Neural progenitor cell (in vitro differentiated cells): ENCODE results near the gene C1GALT1C1L. TPM values are rescaled to one million over a fixed set of nuclear protein-coding genes. Genes with fewer than 3 reads are reported as not detected.

Source experiments
- DNase-seq: peaks from one replicate; pipeline ENCODE4 v3.0.0-alpha.2; 2016; ENCODE audit warnings: low spot score
- H2AFZ ChIP-seq: fragments of 200-600 bp; sonication (generic); replicated peaks from 2 replicates; pipeline ENCODE4 v1.6.1; 2016; ENCODE audit warnings: antibody characterized with exemption
- H3F3A ChIP-seq: fragments of 200-600 bp; sonication (generic); 2 replicates; pipeline ENCODE4 v1.6.1; 2016; ENCODE audit warnings: antibody characterized with exemption, low read depth
- H3K27ac ChIP-seq: fragments of 200-600 bp; sonication (generic); 2 replicates; pipeline ENCODE4 v1.5.1; 2016; ENCODE audit warnings: mild to moderate bottlenecking
- H3K27me3 ChIP-seq: fragments of 200-600 bp; sonication (generic); 2 replicates; pipeline ENCODE4 v1.6.1; 2016; ENCODE audit warnings: mild to moderate bottlenecking, moderate library complexity
- H3K36me3 ChIP-seq: fragments of 200-600 bp; sonication (generic); 2 replicates; pipeline ENCODE4 v1.5.1; 2016
- H3K4me1 ChIP-seq: fragments of 200-600 bp; sonication (generic); 2 replicates; pipeline ENCODE4 v1.6.1; 2016; ENCODE audit warnings: mixed run types
- H3K4me2 ChIP-seq: fragments of 200-600 bp; sonication (generic); 2 replicates; pipeline ENCODE4 v1.6.1; 2016
- H3K4me3 ChIP-seq: fragments of 200-600 bp; sonication (generic); 2 replicates; pipeline ENCODE4 v1.5.1; 2016
- H3K79me2 ChIP-seq: fragments of 200-600 bp; sonication (generic); 2 replicates; pipeline ENCODE4 v1.6.1; 2016; ENCODE audit warnings: low read depth
- H3K9ac ChIP-seq: fragments of 200-600 bp; sonication (generic); 2 replicates; pipeline ENCODE4 v1.6.1; 2016
- H3K9me3 ChIP-seq: fragments of 200-600 bp; sonication (generic); 2 replicates; pipeline ENCODE4 v1.5.1; 2016; ENCODE audit warnings: low read depth
- H4K20me1 ChIP-seq: fragments of 200-600 bp; sonication (generic); 2 replicates; pipeline ENCODE4 v1.6.1; 2016; ENCODE audit warnings: low read depth
- H3K27ac Mint-ChIP-seq: 3 replicates; pipeline ENCODE4 v1.8.0; 2021; ENCODE audit warnings: mixed read lengths
- H3K27me3 Mint-ChIP-seq: 2 replicates; pipeline ENCODE4 v1.8.0; 2022; ENCODE audit warnings: low read depth, mild to moderate bottlenecking, inconsistent platforms, moderate library complexity, mixed read lengths; ENCODE audit not compliant: insufficient read depth
- H3K36me3 Mint-ChIP-seq: 3 replicates; pipeline ENCODE4 v1.8.0; 2021; ENCODE audit warnings: mixed read lengths
- H3K4me1 Mint-ChIP-seq: 3 replicates; pipeline ENCODE4 v1.8.0; 2021; ENCODE audit warnings: mixed read lengths
- H3K4me3 Mint-ChIP-seq: 3 replicates; pipeline ENCODE4 v1.8.0; 2021; ENCODE audit warnings: mild to moderate bottlenecking, moderate library complexity, mixed read lengths
- H3K9me3 Mint-ChIP-seq: 3 replicates; pipeline ENCODE4 v1.8.0; 2020; ENCODE audit warnings: mixed read lengths
- CTCF ChIP-seq: fragments of 200-600 bp; sonication (generic); IDR thresholded peaks from 2 replicates; pipeline ENCODE4 v1.5.1; 2017; ENCODE audit warnings: antibody characterized with exemption, mild to moderate bottlenecking
- EZH2 ChIP-seq: fragments of 200-600 bp; sonication (generic); IDR thresholded peaks from 2 replicates; pipeline ENCODE4 v1.6.1; 2017; ENCODE audit warnings: antibody characterized with exemption, mild to moderate bottlenecking, moderate library complexity
- EZH2phosphoT487 ChIP-seq: fragments of 200-600 bp; sonication (generic); IDR thresholded peaks from 2 replicates; pipeline ENCODE4 v1.6.1; 2017; ENCODE audit warnings: antibody characterized with exemption
- total RNA-seq: library from RNA; depleted of rRNA; stranded (reverse); fragments of >200 nt; gene quantifications from 2 replicates; pipeline ENCODE4 v1.2.3, GENCODE V29; 2015; ENCODE audit warnings: low replicate concordance

Gene C1GALT1C1L
- total RNA-seq, 1 donor from 2014 or later = not detected

- Histone ChIP-seq H3K9ac (no peak overlapping the region), H3K27me3 (no peaks in the 10 kb centered on the region), H3K36me3 (no peaks in the 10 kb centered on the region), H3K27ac (no peak overlapping the region), H3F3A (no peaks in the 10 kb centered on the region), H2AFZ (no peak overlapping the region), H3K79me2 (no peaks in the 10 kb centered on the region), H3K4me1 (no peaks in the 10 kb centered on the region), H3K9me3 (no peaks in the 10 kb centered on the region), H4K20me1 (no peaks in the 10 kb centered on the region), H3K4me2 (no peak overlapping the region), H3K4me3 (no peak overlapping the region)
- no peak for DNase-seq
- Mint-ChIP-seq H3K4me1 (no peaks in the 10 kb centered on the region), H3K36me3 (no peaks in the 10 kb centered on the region), H3K27ac (no peak overlapping the region), H3K9me3 (no peaks in the 10 kb centered on the region), H3K4me3 (no peak overlapping the region), H3K27me3 (peaks cover 2% of the 10 kb centered on the region)
- TF ChIP-seq EZH2phosphoT487 (no peak), CTCF (no peak), EZH2 (no peak)
These were observed 27.1 kb downstream of the C1GALT1C1L start for GRCh38 chr2:43648994-43649701.

- H3K4me3 Mint-ChIP-seq = no peak overlapping the region
- TF ChIP-seq EZH2 = no peak
- TF ChIP-seq EZH2phosphoT487 = no peak
- TF ChIP-seq CTCF = no peak
- H3K27me3 ChIP-seq = peaks cover 2% of the 10 kb centered on the region
- H4K20me1 ChIP-seq = no peaks in the 10 kb centered on the region
- H3K4me1 Mint-ChIP-seq = no peaks in the 10 kb centered on the region
- no peak for DNase-seq
- no peaks in the 10 kb centered on the region for H3K79me2 ChIP-seq
- H3K36me3 ChIP-seq = no peaks in the 10 kb centered on the region
- peaks cover 5% of the 10 kb centered on the region for H3K9me3 ChIP-seq
- H3K9me3 Mint-ChIP-seq = peaks cover 7% of the 10 kb centered on the region
- no peaks in the 10 kb centered on the region for H3K4me1 ChIP-seq
- no peak overlapping the region for H3K9ac ChIP-seq
- H3F3A ChIP-seq = no peaks in the 10 kb centered on the region
- no peak overlapping the region for H3K27ac Mint-ChIP-seq
- no peak overlapping the region for H3K4me2 ChIP-seq
- H3K27ac ChIP-seq = no peak overlapping the region
- no peaks in the 10 kb centered on the region for H3K36me3 Mint-ChIP-seq
- no peak overlapping the region for H3K4me3 ChIP-seq
- no peaks in the 10 kb centered on the region for H3K27me3 Mint-ChIP-seq
- no peak overlapping the region for H2AFZ ChIP-seq
These were observed 32.5 kb downstream of the C1GALT1C1L start for GRCh38 chr2:43643680-43644079.

- Histone ChIP-seq H3K4me3 (no peak overlapping the region), H3K9ac (no peak overlapping the region), H3K36me3 (no peaks in the 10 kb centered on the region), H3K9me3 (peaks cover 5% of the 10 kb centered on the region), H3K4me2 (no peak overlapping the region), H3K27me3 (peaks cover 15% of the 10 kb centered on the region), H3F3A (no peaks in the 10 kb centered on the region), H4K20me1 (no peaks in the 10 kb centered on the region), H2AFZ (no peak overlapping the region), H3K27ac (no peak overlapping the region), H3K4me1 (no peaks in the 10 kb centered on the region), H3K79me2 (no peaks in the 10 kb centered on the region)
- H3K4me1 Mint-ChIP-seq = peaks cover 5% of the 10 kb centered on the region
- no peak for TF ChIP-seq CTCF
- no peak for TF ChIP-seq EZH2phosphoT487
- no peak for TF ChIP-seq EZH2
- no peaks in the 10 kb centered on the region for H3K36me3 Mint-ChIP-seq
- H3K9me3 Mint-ChIP-seq = peaks cover 7% of the 10 kb centered on the region
- H3K4me3 Mint-ChIP-seq = no peak overlapping the region
- H3K27me3 Mint-ChIP-seq = peaks cover 6% of the 10 kb centered on the region
- H3K27ac Mint-ChIP-seq = no peak overlapping the region
- DNase-seq = no peak
These were observed 33.9 kb downstream of the C1GALT1C1L start for GRCh38 chr2:43642363-43642762.
